ENCODE results near the gene PGP. TPM values are rescaled to one million over a fixed set of nuclear protein-coding genes. Genes with fewer than 3 reads are reported as not detected.

PGP gene
- total RNA-seq, 1 donor from 2014 or later: 16.8 TPM

- H3K9me3 Mint-ChIP-seq: no peaks in the 10 kb centered on the region
- no peak for DNase-seq (ENCODE audit: low spot score in 2 of 2, unreplicated experiment in 2 of 2)
- no peaks in the 10 kb centered on the region for H3K36me3 Mint-ChIP-seq
- peaks cover 11% of the 10 kb centered on the region for H3K4me1 Mint-ChIP-seq
- H3K27me3 Mint-ChIP-seq (ENCODE audit: low read depth): no peaks in the 10 kb centered on the region
- TF ChIP-seq, protein P1, sequence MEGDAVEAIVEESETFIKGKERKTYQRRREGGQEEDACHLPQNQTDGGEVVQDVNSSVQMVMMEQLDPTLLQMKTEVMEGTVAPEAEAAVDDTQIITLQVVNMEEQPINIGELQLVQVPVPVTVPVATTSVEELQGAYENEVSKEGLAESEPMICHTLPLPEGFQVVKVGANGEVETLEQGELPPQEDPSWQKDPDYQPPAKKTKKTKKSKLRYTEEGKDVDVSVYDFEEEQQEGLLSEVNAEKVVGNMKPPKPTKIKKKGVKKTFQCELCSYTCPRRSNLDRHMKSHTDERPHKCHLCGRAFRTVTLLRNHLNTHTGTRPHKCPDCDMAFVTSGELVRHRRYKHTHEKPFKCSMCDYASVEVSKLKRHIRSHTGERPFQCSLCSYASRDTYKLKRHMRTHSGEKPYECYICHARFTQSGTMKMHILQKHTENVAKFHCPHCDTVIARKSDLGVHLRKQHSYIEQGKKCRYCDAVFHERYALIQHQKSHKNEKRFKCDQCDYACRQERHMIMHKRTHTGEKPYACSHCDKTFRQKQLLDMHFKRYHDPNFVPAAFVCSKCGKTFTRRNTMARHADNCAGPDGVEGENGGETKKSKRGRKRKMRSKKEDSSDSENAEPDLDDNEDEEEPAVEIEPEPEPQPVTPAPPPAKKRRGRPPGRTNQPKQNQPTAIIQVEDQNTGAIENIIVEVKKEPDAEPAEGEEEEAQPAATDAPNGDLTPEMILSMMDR (IDR thresholded peaks at IDR 0.05; ENCODE audit: unreplicated experiment): no peak
- H3K27ac Mint-ChIP-seq: no peak overlapping the region
- H3K4me3 Mint-ChIP-seq: no peak overlapping the region
These were observed 12.3 kb upstream of the PGP start for GRCh38 chr16:2226918-2227317.

- TF ChIP-seq, protein P1 (IDR thresholded peaks at IDR 0.05; ENCODE audit: unreplicated experiment): no peak
- Mint-ChIP-seq H3K9me3 (no peaks in the 10 kb centered on the region), H3K27me3 (ENCODE audit: low read depth) (no peaks in the 10 kb centered on the region), H3K27ac (no peak overlapping the region), H3K4me1 (peaks cover 11% of the 10 kb centered on the region), H3K36me3 (no peaks in the 10 kb centered on the region), H3K4me3 (peak overlapping the region; percentile 34)
- DNase-seq (ENCODE audit: low spot score in 2 of 2, unreplicated experiment in 2 of 2): no peak
These were observed 11.7 kb upstream of the PGP start for GRCh38 chr16:2226245-2226793.

- H3K4me1 Mint-ChIP-seq: peaks cover 11% of the 10 kb centered on the region
- H3K4me3 Mint-ChIP-seq: peak overlapping the region; percentile 78
- H3K27ac Mint-ChIP-seq: peak overlapping the region; percentile 75
- H3K36me3 Mint-ChIP-seq: no peaks in the 10 kb centered on the region
- no peaks in the 10 kb centered on the region for H3K9me3 Mint-ChIP-seq
- no peaks in the 10 kb centered on the region for H3K27me3 Mint-ChIP-seq (ENCODE audit: low read depth)
- TF ChIP-seq, protein P1 (IDR thresholded peaks at IDR 0.05; ENCODE audit: unreplicated experiment): no peak
- peak in 1 of 2 experiments; percentile 68 for DNase-seq (ENCODE audit: low spot score in 2 of 2, unreplicated experiment in 2 of 2)
These were observed 9.4 kb upstream of the PGP start for GRCh38 chr16:2223942-2224486.

DNA sequence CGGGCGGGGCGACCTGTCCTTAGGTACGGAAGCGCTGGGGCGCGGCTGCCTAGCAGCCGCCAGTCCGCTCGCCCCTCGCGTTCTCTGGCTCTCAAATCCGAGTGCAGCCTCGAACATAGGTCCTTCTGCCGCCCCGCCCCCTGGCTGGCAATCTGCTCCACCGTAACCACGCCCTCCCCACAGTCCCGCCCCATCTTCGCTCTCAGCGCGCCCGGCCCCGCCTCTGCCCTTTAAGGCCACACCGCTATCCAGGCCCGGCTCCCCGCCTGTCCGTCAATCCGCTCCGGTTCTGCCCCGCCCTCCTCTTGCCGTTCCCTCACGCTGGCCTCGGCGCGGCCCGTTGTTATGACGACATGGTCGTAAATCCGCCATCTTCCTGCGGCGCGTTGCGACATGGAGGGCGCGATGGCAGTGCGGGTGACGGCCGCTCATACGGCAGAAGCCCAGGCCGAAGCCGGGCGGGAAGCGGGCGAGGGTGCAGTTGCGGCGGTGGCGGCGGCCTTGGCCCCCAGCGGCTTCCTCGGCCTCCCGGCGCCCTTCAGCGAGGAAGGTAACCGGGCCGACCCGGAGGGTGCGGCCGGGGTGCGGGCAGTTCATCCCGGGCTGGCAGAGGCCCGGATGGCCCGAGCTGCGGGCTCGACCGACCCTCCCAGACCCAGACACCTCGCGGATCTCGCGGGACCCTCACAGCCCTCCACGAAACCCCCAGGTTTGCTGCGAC, 8.7 kb upstream of the PGP start, which contains the start of gene E4F1:
E4F1 (plus strand) TSS at position 371 of the 721 bp plus-strand sequence; CDS start at position 394, 23 bp downstream.
- H3K4me1 Mint-ChIP-seq: peaks cover 11% of the 10 kb centered on the region
- no peaks in the 10 kb centered on the region for H3K27me3 Mint-ChIP-seq (ENCODE audit: low read depth)
- H3K27ac Mint-ChIP-seq: peak within 1 kb of the TSS; percentile 75
- DNase-seq (ENCODE audit: low spot score in 2 of 2, unreplicated experiment in 2 of 2): peak; percentile 97 to 98
- no peaks in the 10 kb centered on the region for H3K9me3 Mint-ChIP-seq
- no peaks in the 10 kb centered on the region for H3K36me3 Mint-ChIP-seq
- TF ChIP-seq, protein P1 (IDR thresholded peaks at IDR 0.05; ENCODE audit: unreplicated experiment): no peak
- peak within 1 kb of the TSS; percentile 78 for H3K4me3 Mint-ChIP-seq

DNA sequence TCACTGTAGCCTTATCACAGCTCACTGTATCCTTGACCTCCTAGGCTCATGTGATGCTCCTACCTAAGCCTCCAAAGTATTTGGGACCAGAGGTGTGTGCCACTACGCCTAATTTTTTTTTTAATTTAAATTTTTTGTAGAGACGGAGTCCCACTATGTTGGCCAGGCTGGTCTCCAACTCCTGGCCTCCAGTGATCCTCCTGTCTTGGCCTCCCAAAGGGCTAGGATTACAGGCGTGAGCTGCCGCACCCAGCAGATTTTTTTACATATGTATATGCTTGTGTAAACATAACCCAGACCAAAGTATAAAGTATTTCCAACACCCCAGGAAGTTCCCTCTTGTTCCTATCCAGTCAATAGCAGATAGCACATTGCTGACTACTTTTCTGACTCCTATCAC, 1.7 kb upstream of the PGP start:
- Mint-ChIP-seq H3K27me3 (ENCODE audit: low read depth) (no peaks in the 10 kb centered on the region), H3K4me3 (peak overlapping the region; percentile 73), H3K36me3 (no peaks in the 10 kb centered on the region), H3K4me1 (peaks cover 16% of the 10 kb centered on the region), H3K9me3 (no peaks in the 10 kb centered on the region), H3K27ac (peak overlapping the region; percentile 53)
- no peak for DNase-seq (ENCODE audit: low spot score in 2 of 2, unreplicated experiment in 2 of 2)
- TF ChIP-seq, protein P1 (IDR thresholded peaks at IDR 0.05; ENCODE audit: unreplicated experiment): no peak

Data from mesothelial cell of epicardium (in vitro differentiated cells).